Stimulated activated CD4-positive, alpha-beta T cell treated with anti-CD3 and anti-CD28 coated beads, Interleukin-1b, Interleukin-23, amount 100 ng/mL, for 24 hours (primary cell): ENCODE results near the gene PRM2.

Source experiments
- DNase-seq, 4 experiments: peaks; one replicate each; pipeline ENCODE4 v3.0.0-alpha.2; 2020; ENCODE audit warnings: low read depth in 4 of 4, low spot score in 1 of 4

The PRM2 gene

DNA sequence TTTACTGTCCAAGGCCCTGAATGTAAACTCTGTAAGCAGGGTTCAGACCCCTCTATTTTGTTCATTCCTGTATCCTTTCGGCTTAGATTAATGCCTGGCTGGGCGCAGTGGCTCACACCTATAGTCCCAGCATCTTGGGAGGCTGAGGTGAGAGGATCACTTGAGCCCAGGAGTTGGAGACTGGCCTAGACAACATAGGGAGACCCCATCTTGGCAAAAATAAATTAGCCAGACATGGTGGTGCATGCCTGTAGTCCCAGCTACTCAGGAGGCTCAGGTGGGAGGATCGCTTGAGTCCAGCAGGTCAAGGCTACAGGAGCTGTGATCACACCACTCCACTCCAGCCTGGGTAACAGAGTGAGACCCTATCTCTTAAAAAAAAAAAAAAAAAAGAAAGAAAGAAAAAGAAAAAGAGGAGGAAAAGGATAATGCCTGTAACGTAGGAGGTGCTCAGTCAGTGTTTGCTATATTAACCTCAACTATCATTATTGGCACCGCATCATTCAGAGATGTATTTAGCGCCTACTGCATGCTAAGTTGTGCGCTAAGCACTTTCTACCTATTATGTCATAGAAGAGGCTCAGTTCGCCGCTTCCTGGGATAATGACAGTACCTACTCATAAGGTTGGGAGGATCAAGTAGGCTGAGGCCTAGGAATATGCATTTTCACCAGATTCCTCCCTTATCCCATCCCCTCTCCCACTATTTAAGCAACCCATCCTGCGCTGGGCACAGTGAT is 25.3 kb downstream of the PRM2 start:
- DNase-seq = no peak

DNA sequence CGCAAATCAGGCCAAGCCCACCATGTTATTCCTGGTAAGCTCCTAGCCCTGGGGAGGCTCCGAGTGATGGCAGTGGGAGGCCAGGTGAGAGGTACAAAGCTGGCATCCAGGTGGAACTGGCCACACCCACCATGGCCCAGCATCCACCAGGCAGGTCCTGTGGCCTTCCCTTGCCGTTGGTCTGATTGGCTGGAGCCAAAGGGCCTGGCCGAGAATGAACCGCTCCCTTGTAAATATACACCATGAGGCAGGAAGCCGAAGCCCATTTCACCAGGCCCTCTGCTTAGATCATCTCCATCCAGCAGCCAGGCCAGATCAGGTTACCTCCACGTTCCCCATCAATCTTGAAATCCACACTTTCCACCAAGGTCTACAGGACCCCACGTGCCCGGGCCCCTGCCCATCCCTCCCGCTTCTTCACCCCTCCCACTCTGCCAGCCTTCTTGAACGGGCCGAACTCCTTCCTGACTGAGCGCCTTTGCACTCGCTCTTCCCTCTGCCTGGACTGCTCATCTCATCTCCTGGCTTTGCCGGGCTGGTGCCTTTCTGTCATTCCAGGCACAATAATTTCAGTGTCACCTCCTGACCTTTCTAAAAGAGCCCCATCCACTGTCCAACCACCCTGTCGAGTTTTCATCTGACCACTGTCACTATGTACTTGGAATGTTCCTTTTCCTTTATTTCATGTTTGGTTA is 26.0 kb downstream of the PRM2 start:
- DNase-seq = no peak

DNA sequence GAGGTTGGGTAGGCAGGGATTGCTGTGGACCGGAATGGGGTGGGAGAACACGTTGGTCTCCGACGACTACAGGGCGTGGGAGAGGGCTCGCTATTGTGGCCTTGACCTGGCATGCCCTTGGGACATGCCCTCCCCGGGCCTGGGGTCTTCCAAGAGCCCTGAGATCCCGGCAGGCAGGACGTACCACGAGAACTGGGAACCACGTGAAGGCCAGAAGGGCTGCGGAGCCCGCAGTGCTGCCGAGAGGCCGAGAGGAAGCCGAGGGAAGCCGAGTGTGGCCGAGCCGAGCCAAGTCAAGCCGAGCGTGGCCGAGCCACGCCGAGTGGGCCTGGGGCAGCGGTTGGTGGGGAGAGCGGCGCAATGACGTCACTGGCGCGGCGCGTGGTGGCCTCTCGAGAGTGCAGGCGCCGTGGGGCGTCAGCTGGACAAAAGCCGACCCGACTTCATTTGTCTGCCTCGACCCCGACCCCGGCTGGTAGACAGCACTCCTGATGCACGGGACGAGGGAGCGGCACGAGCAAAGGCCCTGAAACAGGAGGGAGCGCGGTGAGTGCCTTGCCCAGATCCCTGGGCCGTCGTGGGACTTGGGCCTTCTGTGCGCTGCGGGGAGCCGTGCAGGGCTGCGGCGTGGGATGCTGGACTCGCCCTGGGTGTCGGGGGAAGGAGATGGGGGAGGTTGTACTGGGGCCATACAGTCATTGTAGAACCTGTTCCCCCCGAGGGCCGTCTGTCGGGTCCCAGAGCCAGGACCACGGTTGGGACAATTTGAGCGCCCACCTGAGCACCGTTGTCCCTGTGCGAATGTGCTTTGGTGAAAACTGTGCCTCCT is 26.8 kb downstream of the PRM2 start:
- no peak for DNase-seq

DNA sequence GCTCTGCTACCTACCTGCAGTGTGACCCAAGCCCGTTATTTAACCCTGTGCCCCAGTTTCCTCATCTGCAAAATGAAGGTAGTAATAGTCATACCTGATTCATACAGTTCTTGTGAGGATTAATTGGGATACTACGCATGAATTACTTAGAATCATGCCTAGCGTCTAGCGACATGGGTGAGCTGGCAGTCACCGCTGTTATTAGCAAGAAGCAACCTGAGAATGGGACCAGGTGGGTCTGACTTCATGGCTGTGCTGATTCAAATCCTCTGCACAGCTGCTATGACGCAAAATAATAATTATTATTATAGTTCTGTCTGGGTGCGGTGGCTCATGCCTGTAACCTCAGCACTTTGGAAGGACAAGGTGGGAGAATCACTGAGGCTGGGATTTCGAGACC is 28.1 kb downstream of the PRM2 start:
- DNase-seq = no peak

DNA sequence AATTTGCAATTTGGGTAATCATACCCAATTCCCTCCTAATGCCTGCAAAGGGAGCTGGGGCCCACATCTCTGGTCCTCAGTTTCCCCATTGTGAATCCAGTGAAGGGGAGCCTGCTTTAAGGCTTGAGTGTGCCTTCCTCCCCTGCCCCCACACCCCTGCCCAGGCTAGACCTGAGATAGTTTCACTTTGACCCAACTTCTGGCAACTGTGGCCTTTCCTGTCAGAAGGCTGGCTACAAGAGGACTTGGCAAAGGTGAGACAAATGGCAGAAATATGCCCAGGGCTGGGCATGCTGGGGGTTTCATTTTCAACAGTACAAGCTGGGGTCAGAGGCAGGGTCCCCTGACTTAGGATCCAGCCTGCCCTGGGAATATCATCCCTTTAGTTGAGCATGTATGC is 30.3 kb downstream of the PRM2 start:
- no peak for DNase-seq

DNA sequence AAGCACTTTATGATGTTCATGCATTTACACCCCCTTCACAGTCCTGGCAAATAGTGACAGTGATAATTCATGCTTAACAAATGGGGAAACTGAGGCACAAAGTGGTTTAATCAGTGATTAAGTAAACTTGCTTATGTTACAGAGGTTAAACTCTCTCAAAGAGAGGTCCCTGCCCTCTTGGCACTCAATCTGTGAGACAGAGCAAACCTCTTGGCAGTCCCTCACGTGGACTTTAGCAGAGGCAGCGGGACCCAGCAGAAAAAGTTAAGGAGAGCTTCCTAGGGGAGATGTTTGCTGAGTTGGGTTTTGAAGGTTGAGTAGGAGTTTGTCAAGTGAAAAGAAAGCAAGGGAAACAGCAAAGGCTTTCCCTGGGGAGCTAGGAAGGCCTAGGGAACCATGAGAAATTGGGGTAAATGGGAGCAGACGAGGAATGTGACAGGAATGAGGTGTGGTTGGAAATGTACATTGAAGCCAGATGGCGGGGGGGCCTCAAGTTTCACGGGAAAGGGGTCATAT is 31.0 kb downstream of the PRM2 start:
- no peak for DNase-seq

DNA sequence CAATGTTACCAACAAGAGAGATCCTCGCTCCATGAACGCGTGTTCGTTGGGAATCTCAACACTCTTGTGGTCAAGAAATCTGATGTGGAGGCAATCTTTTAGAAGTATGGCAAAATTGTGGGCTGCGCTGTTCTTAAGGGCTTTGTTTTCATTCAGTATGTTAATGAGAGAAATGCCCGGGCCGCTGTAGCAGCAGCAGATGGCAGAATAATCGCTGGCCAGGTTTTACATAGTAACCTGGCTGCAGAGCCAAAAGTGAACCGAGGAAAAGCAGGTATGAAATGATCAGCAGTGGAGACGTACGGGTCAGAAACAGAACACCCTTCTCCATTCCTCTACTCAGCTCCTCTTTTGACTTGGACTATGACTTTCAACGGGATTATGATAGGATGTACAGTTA is 33.6 kb downstream of the PRM2 start:
- no peak for DNase-seq

DNA sequence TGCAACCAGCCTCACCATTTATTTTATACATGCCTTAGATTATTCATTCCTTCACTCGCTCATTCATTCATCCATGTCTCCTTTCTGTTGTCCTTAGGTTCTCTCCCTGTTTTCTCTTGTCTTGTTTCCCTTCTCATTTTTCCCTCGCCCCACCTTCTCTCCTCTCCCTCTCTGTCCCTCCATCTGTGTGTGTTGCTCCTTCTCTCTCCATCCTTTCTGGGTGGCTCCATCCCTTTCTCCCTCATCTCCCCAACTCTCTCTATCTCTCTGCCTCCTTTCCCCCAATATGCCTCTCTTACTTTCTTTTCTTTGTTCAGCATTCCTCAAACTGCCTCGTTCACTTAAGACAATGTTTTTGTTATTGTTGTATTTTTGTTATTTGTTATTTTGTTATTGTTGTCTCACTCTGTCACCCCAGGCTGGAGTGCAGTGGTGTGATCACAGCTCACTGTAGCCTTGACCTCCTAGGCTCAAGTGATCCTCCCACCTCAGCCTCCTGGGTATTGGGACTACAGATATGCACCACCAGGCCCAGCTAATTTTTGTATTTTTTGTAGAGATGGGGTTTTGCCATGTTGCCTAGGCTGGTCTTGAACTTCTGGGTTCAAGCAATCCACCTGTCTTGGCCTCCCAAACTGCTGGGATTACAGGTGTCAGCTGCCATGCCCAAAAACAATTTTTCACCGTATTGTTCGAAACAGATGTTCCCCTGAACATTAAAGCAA is 34.6 kb downstream of the PRM2 start:
- DNase-seq = no peak

DNA sequence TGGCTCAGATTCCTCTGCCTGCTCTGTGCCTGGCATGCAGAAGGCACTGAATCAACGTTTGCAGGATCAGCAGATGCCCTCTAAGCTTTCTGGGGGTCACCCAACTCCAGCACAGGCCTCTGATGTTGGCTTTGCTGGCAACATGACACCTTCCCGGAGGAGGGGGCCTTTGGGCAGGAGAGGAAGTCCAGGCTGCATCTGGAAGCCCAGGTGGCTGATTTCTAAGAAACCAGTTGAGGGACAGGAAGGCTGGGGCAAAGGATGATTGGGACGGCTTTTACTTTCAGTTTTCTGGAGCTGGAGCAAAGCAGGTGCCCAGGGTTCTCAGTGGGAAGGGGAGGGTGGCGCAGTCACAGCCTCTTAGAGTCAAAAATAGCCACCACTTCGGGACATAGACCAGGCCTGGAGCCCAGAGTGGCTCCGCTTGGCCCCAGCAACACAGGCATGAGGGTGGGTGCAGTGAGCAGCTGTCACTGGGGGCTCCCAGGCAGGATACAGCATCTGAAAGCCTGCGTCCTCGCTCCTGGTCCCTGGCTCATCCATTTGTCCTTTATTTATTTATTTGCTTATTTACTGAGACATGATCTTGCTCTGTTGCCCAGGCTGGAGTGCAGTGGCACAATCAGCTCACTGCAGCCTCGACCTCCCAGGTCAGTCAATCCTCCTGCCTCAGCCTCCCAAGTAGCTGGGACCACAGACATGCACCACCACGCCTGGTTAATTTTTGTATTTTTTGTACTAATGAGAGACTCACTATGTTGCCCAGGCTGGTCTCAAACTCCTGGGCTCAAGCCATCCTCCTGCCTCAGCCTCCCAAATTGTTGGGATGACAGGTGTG is 35.4 kb downstream of the PRM2 start:
- no peak for DNase-seq

DNA sequence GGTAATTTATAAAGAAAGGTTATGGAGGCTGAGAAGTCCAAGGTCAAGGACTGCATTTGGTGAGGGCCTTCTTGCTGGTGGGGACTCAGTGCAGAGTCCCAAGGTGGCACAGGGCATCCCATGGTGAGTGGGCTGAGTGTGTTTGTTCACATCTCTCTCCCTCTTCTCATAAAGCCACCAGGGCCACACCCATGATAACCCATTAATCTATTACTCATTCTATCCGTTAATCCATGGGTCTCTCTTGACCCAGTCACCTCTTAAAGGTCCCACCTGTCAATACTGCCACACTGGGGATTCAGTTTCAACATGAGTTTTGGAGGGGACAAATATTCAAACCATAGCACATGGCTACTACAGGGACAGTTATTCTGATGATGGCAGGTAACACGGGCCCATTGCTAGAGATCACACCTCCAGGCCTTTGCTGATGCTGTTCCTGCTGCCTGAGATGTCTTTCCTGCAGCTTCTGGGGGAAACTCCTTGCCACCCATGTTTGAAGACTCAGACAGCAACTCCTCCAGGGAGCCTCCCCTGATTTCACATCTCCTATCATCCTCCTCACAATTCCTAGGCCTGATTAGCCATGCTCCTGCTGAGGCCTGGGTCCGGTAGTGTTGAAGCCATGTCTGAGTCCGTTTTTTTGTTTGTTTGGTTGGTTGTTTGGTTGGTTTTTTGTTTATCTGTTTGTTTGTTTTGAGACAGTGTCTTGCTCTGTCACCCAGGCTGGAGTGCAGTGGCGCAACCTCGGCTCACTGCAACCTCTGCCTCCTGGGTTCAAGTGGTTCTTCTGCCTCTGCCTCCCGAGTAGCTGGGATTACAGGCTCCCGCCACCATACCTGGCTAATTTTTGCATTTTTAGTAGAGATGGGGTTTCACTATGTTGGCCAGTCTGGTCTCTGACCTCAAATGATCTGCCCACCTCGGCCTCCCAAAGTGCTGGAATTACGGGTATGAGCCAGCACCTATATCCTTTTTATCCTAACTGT is 36.3 kb downstream of the PRM2 start:
- DNase-seq = no peak

DNA sequence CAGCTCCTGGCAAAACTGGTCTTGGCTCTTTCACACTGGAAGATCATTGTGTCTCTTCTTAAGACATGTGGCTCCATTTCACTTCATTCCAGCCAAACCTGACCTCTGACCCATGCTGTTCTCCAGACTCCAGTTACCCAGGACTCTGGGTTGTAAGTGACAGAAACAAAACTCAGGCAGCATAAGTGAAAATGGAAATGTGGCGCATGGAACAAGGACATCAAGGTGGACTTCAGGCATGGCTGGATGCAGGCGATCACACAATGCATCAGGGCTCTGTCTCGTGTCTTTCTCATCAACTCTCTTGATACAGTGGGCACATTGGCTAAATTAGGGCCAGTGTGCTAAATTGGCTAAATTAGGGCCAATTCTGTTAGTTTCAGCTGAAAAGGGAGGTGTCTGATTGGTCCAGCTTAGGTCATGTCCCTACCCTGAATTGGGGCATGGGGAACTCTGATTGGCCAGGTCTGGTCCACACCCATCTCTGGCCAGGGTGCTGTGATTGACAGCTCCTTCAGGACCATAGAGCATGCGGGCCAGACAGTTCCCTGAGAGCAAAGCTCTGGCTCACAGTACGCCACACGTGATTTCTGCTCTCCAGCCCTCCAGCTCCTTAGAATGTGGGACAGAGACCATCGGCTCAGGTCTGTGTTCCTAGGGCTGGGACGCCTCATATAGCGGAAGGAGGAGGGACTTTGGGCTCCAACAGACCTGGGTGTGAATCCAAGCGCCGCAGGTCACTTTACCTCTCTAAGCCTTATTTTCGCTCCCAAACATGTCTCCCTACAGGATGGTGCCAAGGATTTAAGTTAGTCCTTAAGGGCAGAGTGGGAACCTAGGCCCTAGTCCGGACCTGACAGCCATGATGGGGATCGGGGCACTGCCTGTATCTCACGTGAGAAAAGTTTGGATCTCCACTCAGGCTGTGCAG is 37.7 kb downstream of the PRM2 start:
- no peak for DNase-seq

DNA sequence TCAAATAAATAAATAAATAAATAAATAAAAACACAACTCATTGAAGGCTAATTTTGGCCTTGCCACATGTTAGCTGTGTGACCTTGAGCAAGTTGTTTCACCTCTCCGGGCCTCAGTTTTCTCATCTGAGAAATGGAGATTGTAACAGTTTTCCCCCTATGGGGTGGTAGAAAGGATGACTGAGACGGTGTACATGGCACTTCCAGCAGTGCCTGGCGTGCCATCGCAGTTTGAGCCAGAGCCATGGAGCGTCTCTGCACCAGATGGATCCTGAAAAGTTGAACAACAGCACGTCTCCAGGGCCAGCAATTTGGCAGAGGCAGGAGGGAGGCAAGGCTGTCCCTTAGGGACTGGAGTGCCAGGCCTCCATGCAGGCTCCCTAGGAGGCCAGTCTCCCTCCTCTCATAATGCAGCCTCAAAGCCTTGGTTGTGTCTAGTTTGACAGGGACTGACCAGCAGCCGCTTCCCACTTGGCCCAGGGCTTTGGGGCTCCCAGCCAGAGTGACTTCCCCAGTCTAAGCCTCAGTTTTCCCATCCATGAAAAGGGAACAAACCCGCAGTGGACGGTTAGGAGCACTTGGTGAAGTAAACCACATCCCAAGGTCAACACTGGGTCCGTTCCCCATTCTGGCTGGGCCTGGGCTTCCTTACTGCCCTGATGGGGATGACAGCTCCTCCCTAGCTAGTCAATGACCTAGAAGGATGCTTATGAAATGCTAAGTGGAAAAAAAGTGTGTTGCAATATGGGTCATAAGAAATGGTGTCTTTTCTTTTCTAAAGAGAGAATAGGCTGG is 39.6 kb downstream of the PRM2 start:
- no peak for DNase-seq

DNA sequence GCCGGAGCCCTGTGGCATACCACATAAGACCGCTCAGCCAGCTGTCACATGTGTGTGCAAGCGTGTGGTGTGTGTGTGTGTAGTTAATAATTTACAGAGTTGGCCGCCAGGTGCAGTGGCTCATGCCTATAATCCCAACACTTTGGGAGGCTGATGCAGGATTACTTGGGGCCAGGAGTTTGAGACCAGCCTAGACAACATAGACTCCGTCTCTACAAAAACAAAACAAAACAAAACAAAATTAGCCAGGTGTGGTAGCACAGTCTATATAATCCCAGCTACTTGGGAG is 40.6 kb downstream of the PRM2 start:
- DNase-seq = no peak

DNA sequence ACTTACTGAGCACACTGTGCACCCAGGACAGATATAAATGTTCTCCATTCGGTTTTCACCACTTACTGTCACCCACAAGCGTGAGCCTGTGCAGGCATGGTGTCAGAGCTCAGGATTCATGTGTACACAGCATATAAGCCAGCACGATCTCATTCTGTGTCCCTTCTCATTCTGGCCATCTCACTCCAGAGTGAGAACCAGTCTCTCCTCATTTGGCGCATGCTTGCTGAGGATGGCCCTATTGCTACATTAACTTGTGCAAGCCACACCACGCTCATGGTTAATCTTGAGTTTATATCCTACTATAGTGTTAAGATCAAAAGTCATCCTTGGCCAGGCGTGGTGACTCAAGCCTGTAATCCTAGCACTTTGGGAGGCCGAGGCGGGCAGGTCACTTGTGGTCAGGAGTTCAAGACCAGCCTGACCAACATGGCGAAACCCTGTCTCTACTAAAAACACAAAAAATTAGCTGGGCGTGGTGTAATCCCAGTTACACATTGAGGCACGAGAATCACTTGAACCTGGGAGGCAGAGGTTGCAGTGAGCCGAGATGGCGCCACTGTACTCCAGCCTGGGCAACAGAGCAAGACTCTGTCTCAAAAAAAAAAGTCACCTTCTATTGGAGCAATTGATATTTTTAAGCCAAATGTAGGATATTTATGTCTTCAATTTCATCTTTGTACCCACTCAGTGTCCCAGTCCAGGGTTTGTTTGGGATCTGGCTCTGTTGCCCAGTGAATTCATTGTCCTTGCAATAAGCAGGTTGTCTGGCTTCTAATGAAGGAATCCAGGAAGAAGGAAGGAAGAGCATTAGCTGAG is 41.2 kb downstream of the PRM2 start:
- DNase-seq = no peak

DNA sequence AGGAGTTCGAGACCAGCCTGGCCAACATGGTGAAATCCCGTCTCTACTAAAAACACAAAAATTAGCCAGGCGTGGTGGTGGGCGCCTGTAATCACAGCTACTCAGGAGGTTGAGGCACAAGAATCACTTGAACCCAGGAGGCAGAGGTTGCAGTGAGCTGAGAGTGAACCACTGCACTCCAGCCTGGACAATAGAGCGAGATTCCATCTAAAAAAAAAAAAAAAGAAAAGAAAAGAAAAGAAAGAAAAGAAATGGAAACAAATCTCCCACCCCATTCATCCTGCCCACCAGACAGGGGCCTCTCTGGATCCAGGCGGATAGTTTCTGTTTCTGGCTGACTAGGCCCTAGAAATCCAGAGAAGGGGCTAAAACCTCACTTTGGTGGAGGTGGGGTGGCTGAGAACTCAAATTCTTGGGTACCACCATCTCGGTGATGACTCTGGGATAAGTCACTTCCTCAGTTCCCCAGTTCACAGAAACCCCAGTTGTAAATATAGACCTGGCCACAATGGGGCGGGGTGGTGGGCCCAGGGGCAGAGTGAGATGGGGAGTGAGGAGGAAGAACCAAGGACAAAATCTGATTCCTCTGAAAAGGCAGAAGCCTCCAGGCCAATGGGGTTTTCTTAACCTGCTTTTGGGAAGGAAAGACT is 42.4 kb downstream of the PRM2 start:
- peak in 2 of 4 experiments; percentile 67 to 84 for DNase-seq
